ENCODE measurements around the gene KIAA1328. TPM values are rescaled to one million over a fixed set of nuclear protein-coding genes. Genes with fewer than 3 reads are reported as not detected.

Gene KIAA1328
- total RNA-seq, 1 donor = 8.7 TPM

- Histone ChIP-seq H3K79me2 (ENCODE audit: insufficient read depth, low read length) (no peaks in the 10 kb centered on the region), H3K4me1 (ENCODE audit: insufficient read depth, low read length) (no peaks in the 10 kb centered on the region), H3K9me3 (ENCODE audit: low read depth, low read length) (no peaks in the 10 kb centered on the region), H4K20me1 (ENCODE audit: insufficient read depth, low read length) (no peaks in the 10 kb centered on the region), H3K4me2 (ENCODE audit: insufficient read depth, low read length) (no peak overlapping the region), H3K27me3 (ENCODE audit: insufficient read depth, low read length) (peaks cover 35% of the 10 kb centered on the region), H3K4me3 (ENCODE audit: insufficient read depth, low read length) (no peak overlapping the region), H3K36me3 (ENCODE audit: insufficient read depth, low read length) (no peaks in the 10 kb centered on the region), H2AFZ (ENCODE audit: low read length) (no peak overlapping the region), H3K27ac (ENCODE audit: low read depth, low read length) (no peak overlapping the region)
- no peak for TF ChIP-seq CTCF (IDR thresholded peaks at IDR 0.05; ENCODE audit: extremely low read depth, low read depth, low read length)
- DNase-seq (ENCODE audit: insufficient read length, low spot score, missing footprints) = no peak
Measured at GRCh38 chr18:37259711-37260110, 430.8 kb downstream of the KIAA1328 start.

GRCh38 chr18:37260367-37261093, 431.6 kb downstream of the KIAA1328 start:
- Histone ChIP-seq H3K4me2 (ENCODE audit: insufficient read depth, low read length) (no peak overlapping the region), H2AFZ (ENCODE audit: low read length) (no peak overlapping the region), H3K4me3 (ENCODE audit: insufficient read depth, low read length) (no peak overlapping the region), H3K27me3 (ENCODE audit: insufficient read depth, low read length) (peaks cover 28% of the 10 kb centered on the region), H3K4me1 (ENCODE audit: insufficient read depth, low read length) (no peaks in the 10 kb centered on the region), H3K36me3 (ENCODE audit: insufficient read depth, low read length) (no peaks in the 10 kb centered on the region), H3K9me3 (ENCODE audit: low read depth, low read length) (no peaks in the 10 kb centered on the region), H3K79me2 (ENCODE audit: insufficient read depth, low read length) (no peaks in the 10 kb centered on the region), H4K20me1 (ENCODE audit: insufficient read depth, low read length) (no peaks in the 10 kb centered on the region), H3K27ac (ENCODE audit: low read depth, low read length) (no peak overlapping the region)
- TF ChIP-seq CTCF (IDR thresholded peaks at IDR 0.05; ENCODE audit: extremely low read depth, low read depth, low read length) = no peak
- no peak for DNase-seq (ENCODE audit: insufficient read length, low spot score, missing footprints)

- H3K79me2 ChIP-seq (ENCODE audit: insufficient read depth, low read length) = no peaks in the 10 kb centered on the region
- H3K4me1 ChIP-seq (ENCODE audit: insufficient read depth, low read length) = no peaks in the 10 kb centered on the region
- H3K27ac ChIP-seq (ENCODE audit: low read depth, low read length) = no peak overlapping the region
- no peak overlapping the region for H2AFZ ChIP-seq (ENCODE audit: low read length)
- H3K27me3 ChIP-seq (ENCODE audit: insufficient read depth, low read length) = peaks cover 20% of the 10 kb centered on the region
- no peaks in the 10 kb centered on the region for H4K20me1 ChIP-seq (ENCODE audit: insufficient read depth, low read length)
- no peak overlapping the region for H3K4me2 ChIP-seq (ENCODE audit: insufficient read depth, low read length)
- no peak for TF ChIP-seq CTCF (IDR thresholded peaks at IDR 0.05; ENCODE audit: extremely low read depth, low read depth, low read length)
- no peak overlapping the region for H3K4me3 ChIP-seq (ENCODE audit: insufficient read depth, low read length)
- DNase-seq (ENCODE audit: insufficient read length, low spot score, missing footprints) = no peak
- no peaks in the 10 kb centered on the region for H3K36me3 ChIP-seq (ENCODE audit: insufficient read depth, low read length)
- H3K9me3 ChIP-seq (ENCODE audit: low read depth, low read length) = no peaks in the 10 kb centered on the region
Measured at GRCh38 chr18:37261246-37261840, 432.4 kb downstream of the KIAA1328 start.

- Histone ChIP-seq H3K9me3 (ENCODE audit: low read depth, low read length) (no peaks in the 10 kb centered on the region), H4K20me1 (ENCODE audit: insufficient read depth, low read length) (no peaks in the 10 kb centered on the region)
- TF ChIP-seq CTCF (IDR thresholded peaks at IDR 0.05; ENCODE audit: extremely low read depth, low read depth, low read length) = no peak
Measured at GRCh38 chr18:37261988-37262387, 433.1 kb downstream of the KIAA1328 start.

More at GRCh38 chr18:37261988-37262387, 433.1 kb downstream of the KIAA1328 start:
- Histone ChIP-seq H3K27ac (ENCODE audit: low read depth, low read length) (no peak overlapping the region), H3K4me1 (ENCODE audit: insufficient read depth, low read length) (no peaks in the 10 kb centered on the region), H3K4me2 (ENCODE audit: insufficient read depth, low read length) (no peak overlapping the region), H3K27me3 (ENCODE audit: insufficient read depth, low read length) (peaks cover 20% of the 10 kb centered on the region), H3K4me3 (ENCODE audit: insufficient read depth, low read length) (no peak overlapping the region), H3K36me3 (ENCODE audit: insufficient read depth, low read length) (no peaks in the 10 kb centered on the region), H2AFZ (ENCODE audit: low read length) (no peak overlapping the region), H3K79me2 (ENCODE audit: insufficient read depth, low read length) (no peaks in the 10 kb centered on the region)
- no peak for DNase-seq (ENCODE audit: insufficient read length, low spot score, missing footprints)

Data from osteoblast (primary cell).